LNCAP (cell line): ENCODE data around the gene PIK3R6.

Experiments used
- CTCF ChIP-seq: fragments of 450-650 bp; IDR thresholded peaks from 2 replicates; pipeline ENCODE4 v1.5.1; 2017; ENCODE audit warnings: mild to moderate bottlenecking

Gene PIK3R6

GRCh38 chr17:8755590-8756255 is 111.8 kb downstream of the PIK3R6 start:
- TF ChIP-seq CTCF: no peak

GRCh38 chr17:8754890-8755289 is 112.6 kb downstream of the PIK3R6 start:
- no peak for TF ChIP-seq CTCF

- peak; percentile 76 for TF ChIP-seq CTCF
Measured at GRCh38 chr17:8753976-8754440, 113.5 kb downstream of the PIK3R6 start.

- TF ChIP-seq CTCF: no peak
Measured at GRCh38 chr17:8753136-8753975, 114.1 kb downstream of the PIK3R6 start.
